OCI-LY3 (cell line): Measurements from ENCODE around the gene AKR7A2.

Source experiments
- H2AFZ ChIP-seq: fragments of 200-600, 300-600 bp; shearing (Covaris generic); 2 replicates; pipeline ENCODE4 v1.6.0; 2014; ENCODE audit warnings: antibody characterized with exemption, low read depth, low read length
- H3K27ac ChIP-seq: fragments of 200-600, 300-600 bp; sonication (generic); 2 replicates; pipeline ENCODE4 v1.5.1; 2014; ENCODE audit warnings: mild to moderate bottlenecking, low read length, moderate library complexity, mixed read lengths
- H3K27me3 ChIP-seq: fragments of 200-600, 300-600 bp; sonication (generic); 2 replicates; pipeline ENCODE4 v1.6.1; 2014; ENCODE audit warnings: low read depth, low read length, mixed read lengths
- H3K36me3 ChIP-seq: fragments of 200-600, 300-600 bp; sonication (generic); replicated peaks from 2 replicates; pipeline ENCODE3; 2014; ENCODE audit warnings: low read depth, low read length, mixed read lengths
- H3K4me1 ChIP-seq: fragments of 300-600, 200-600 bp; sonication (generic); 2 replicates; pipeline ENCODE4 v1.6.1; 2014; ENCODE audit warnings: low read length, mixed read lengths
- H3K4me2 ChIP-seq: fragments of 200-600, 300-600 bp; sonication (generic); 2 replicates; pipeline ENCODE4 v1.6.1; 2014; ENCODE audit warnings: low read length, mixed read lengths
- H3K4me3 ChIP-seq: fragments of 300-600, 200-600 bp; sonication (generic); 2 replicates; pipeline ENCODE4 v1.5.1; 2014; ENCODE audit warnings: antibody characterized with exemption, mild to moderate bottlenecking, low read length, moderate library complexity
- H3K79me2 ChIP-seq: fragments of 300-600, 200-600 bp; shearing (Covaris generic); 2 replicates; pipeline ENCODE4 v1.6.1; 2014; ENCODE audit warnings: mild to moderate bottlenecking, low read length, mixed read lengths
- H3K9ac ChIP-seq: fragments of 300-600, 200-600 bp; shearing (Covaris generic); 2 replicates; pipeline ENCODE4 v1.6.0; 2014; ENCODE audit warnings: mild to moderate bottlenecking, low read length, moderate library complexity
- H3K9me3 ChIP-seq: fragments of 200-600, 300-600 bp; shearing (Covaris generic); 2 replicates; pipeline ENCODE4 v1.6.1; 2014; ENCODE audit warnings: low read length, mixed read lengths; ENCODE audit not compliant: insufficient read depth
- H4K20me1 ChIP-seq: fragments of 200-600, 300-600 bp; sonication (generic); 2 replicates; pipeline ENCODE4 v1.6.1; 2016; ENCODE audit warnings: low read length, mixed read lengths; ENCODE audit not compliant: insufficient read depth
- EZH2phosphoT487 ChIP-seq: fragments of 200-600 bp; shearing (Covaris generic); IDR thresholded peaks from 2 replicates; pipeline ENCODE4 v1.6.1; 2018; ENCODE audit warnings: antibody characterized with exemption, mixed run types, low read depth
- TF ChIP-seq, protein P1 (sequence below): fragments of 200-600, 300-600 bp; sonication (generic); IDR thresholded peaks from 2 replicates; pipeline ENCODE4 v1.5.1; 2014; ENCODE audit warnings: antibody characterized with exemption, low read length, low read depth

The AKR7A2 gene

GRCh38 chr1:19327736-19328135, 15.8 kb upstream of the AKR7A2 start:
- peaks cover 4% of the 10 kb centered on the region for H3K36me3 ChIP-seq

GRCh38 chr1:19327301-19327700, 15.4 kb upstream of the AKR7A2 start:
- Histone ChIP-seq H3K4me1 (no peaks in the 10 kb centered on the region), H3K27ac (no peak overlapping the region), H4K20me1 (no peaks in the 10 kb centered on the region), H3K36me3 (peaks cover 6% of the 10 kb centered on the region), H2AFZ (no peak overlapping the region), H3K9me3 (no peaks in the 10 kb centered on the region), H3K4me2 (no peak overlapping the region), H3K27me3 (no peaks in the 10 kb centered on the region), H3K4me3 (no peak overlapping the region), H3K79me2 (no peaks in the 10 kb centered on the region), H3K9ac (no peak overlapping the region)
- no peak for TF ChIP-seq EZH2phosphoT487
- TF ChIP-seq, protein P1, sequence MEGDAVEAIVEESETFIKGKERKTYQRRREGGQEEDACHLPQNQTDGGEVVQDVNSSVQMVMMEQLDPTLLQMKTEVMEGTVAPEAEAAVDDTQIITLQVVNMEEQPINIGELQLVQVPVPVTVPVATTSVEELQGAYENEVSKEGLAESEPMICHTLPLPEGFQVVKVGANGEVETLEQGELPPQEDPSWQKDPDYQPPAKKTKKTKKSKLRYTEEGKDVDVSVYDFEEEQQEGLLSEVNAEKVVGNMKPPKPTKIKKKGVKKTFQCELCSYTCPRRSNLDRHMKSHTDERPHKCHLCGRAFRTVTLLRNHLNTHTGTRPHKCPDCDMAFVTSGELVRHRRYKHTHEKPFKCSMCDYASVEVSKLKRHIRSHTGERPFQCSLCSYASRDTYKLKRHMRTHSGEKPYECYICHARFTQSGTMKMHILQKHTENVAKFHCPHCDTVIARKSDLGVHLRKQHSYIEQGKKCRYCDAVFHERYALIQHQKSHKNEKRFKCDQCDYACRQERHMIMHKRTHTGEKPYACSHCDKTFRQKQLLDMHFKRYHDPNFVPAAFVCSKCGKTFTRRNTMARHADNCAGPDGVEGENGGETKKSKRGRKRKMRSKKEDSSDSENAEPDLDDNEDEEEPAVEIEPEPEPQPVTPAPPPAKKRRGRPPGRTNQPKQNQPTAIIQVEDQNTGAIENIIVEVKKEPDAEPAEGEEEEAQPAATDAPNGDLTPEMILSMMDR: no peak

More at GRCh38 chr1:19327736-19328135, 15.8 kb upstream of the AKR7A2 start:
- H2AFZ ChIP-seq: no peak overlapping the region
- H3K79me2 ChIP-seq: no peaks in the 10 kb centered on the region
- no peaks in the 10 kb centered on the region for H3K27me3 ChIP-seq
- no peak for TF ChIP-seq EZH2phosphoT487
- TF ChIP-seq, protein P1: no peak
- H4K20me1 ChIP-seq: no peaks in the 10 kb centered on the region
- H3K4me3 ChIP-seq: no peak overlapping the region
- H3K4me1 ChIP-seq: no peaks in the 10 kb centered on the region
- no peak overlapping the region for H3K27ac ChIP-seq
- H3K9ac ChIP-seq: no peak overlapping the region
- H3K9me3 ChIP-seq: no peaks in the 10 kb centered on the region
- no peak overlapping the region for H3K4me2 ChIP-seq

GRCh38 chr1:19326748-19327065, 14.8 kb upstream of the AKR7A2 start:
- H3K4me2 ChIP-seq: no peak overlapping the region
- no peak overlapping the region for H2AFZ ChIP-seq
- H3K4me1 ChIP-seq: no peaks in the 10 kb centered on the region
- H3K36me3 ChIP-seq: peaks cover 7% of the 10 kb centered on the region
- no peaks in the 10 kb centered on the region for H3K9me3 ChIP-seq
- no peaks in the 10 kb centered on the region for H3K79me2 ChIP-seq
- H4K20me1 ChIP-seq: no peaks in the 10 kb centered on the region
- no peak overlapping the region for H3K9ac ChIP-seq
- H3K27ac ChIP-seq: no peak overlapping the region
- TF ChIP-seq, protein P1: no peak
- no peak for TF ChIP-seq EZH2phosphoT487
- no peak overlapping the region for H3K4me3 ChIP-seq
- H3K27me3 ChIP-seq: no peaks in the 10 kb centered on the region

- H3K27me3 ChIP-seq: no peaks in the 10 kb centered on the region
- H3K27ac ChIP-seq: no peak overlapping the region
- H2AFZ ChIP-seq: no peak overlapping the region
- H3K9me3 ChIP-seq: no peaks in the 10 kb centered on the region
- H3K4me3 ChIP-seq: no peak overlapping the region
- H3K79me2 ChIP-seq: no peaks in the 10 kb centered on the region
- H4K20me1 ChIP-seq: no peaks in the 10 kb centered on the region
- no peak overlapping the region for H3K4me2 ChIP-seq
- H3K36me3 ChIP-seq: peaks cover 7% of the 10 kb centered on the region
- no peaks in the 10 kb centered on the region for H3K4me1 ChIP-seq
- no peak overlapping the region for H3K9ac ChIP-seq
- TF ChIP-seq, protein P1: no peak
- no peak for TF ChIP-seq EZH2phosphoT487
Observed at GRCh38 chr1:19325958-19326747, 14.2 kb upstream of the AKR7A2 start.
